Esophagus muscularis mucosa (tissue), 4 donors: ENCODE measurements around the gene ARHGEF12. TPM values are rescaled to one million over a fixed set of nuclear protein-coding genes. Genes with fewer than 3 reads are reported as not detected.
"Not testable (repeated sequence)": the region's sequence is repeated elsewhere in the genome, so short reads cannot be mapped to it uniquely, and the experiment has no call there.

Source experiments
- DNase-seq: peaks from one replicate; pipeline ENCODE4 v3.0.0-alpha.2; 2017; ENCODE audit errors: extremely low spot score
- H3K27ac ChIP-seq, 4 donors: fragments of 200-600 bp; sonication (generic); replicated peaks in 1 of 4; 1 replicate in 3 of 4; 2 replicates in 1 of 4; pipeline ENCODE4 v1.5.1; 2016 to 2019; ENCODE audit warnings: mild to moderate bottlenecking in 1 of 4
- H3K27me3 ChIP-seq, 4 donors: fragments of 200-600 bp; sonication (generic); one replicate each; pipeline versions ENCODE4 v1.5.1 to v1.6.0; 2016 to 2019
- H3K36me3 ChIP-seq, 4 donors: fragments of 200-600 bp; sonication (generic); one replicate each; pipeline ENCODE4 v1.5.1; 2016 to 2019
- H3K4me1 ChIP-seq, 4 donors: fragments of 200-600 bp; sonication (generic); one replicate each; pipeline ENCODE4 v1.5.1; 2016 to 2019
- H3K4me3 ChIP-seq, 4 donors: fragments of 200-600 bp; sonication (generic); 1 replicate in 2 of 4; 2 replicates in 2 of 4; pipeline ENCODE4 v1.5.1; 2016 to 2019; ENCODE audit warnings: mild to moderate bottlenecking in 4 of 4, moderate library complexity in 1 of 4
- H3K9me3 ChIP-seq, 4 donors: fragments of 200-600 bp; sonication (generic); 1 replicate in 3 of 4; 2 replicates in 1 of 4; pipeline ENCODE4 v1.5.1; 2016 to 2019
- EP300 ChIP-seq: sonication (generic); formaldehyde crosslinking; IDR thresholded peaks from one replicate; pipeline ENCODE4 v1.6.1; 2017; ENCODE audit warnings: antibody characterized with exemption
- POLR2A ChIP-seq: fragments of 450-650 bp; IDR thresholded peaks from one replicate; pipeline ENCODE4 v1.6.1; 2017; ENCODE audit warnings: antibody characterized with exemption, moderate library complexity, mild to moderate bottlenecking, low read depth
- POLR2AphosphoS5 ChIP-seq, 2 donors: sonication (generic); formaldehyde crosslinking; IDR thresholded peaks; one replicate each; pipeline ENCODE4 v1.6.1; 2017; ENCODE audit warnings: antibody characterized with exemption in 2 of 2
- WGBS: methylation state at CpG from one replicate; pipeline ENCODE4 v1.1.5; 2018; 5-methylcytosine and 5-hydroxymethylcytosine counted together
- intact Hi-C: fragments of 100-400 bp; cut with DNase I; formaldehyde crosslinking; loops from one replicate; pipeline ENCODE4 v1.15.1; 2023
- total RNA-seq, 4 donors: library from RNA; depleted of rRNA; stranded (reverse); fragments of >200 nt; gene quantifications; one replicate each; pipeline versions ENCODE4 v1.1.0 to v1.2.1, GENCODE V29; 2016
- TF ChIP-seq, protein P1 (sequence below), 3 experiments: fragments of 200-600 bp in 2 of 3; fragments of 450-650 bp in 1 of 3; sonication (generic) in 2 of 3; IDR thresholded peaks; one replicate each; pipeline ENCODE4 v1.5.1; 2017 to 2019; ENCODE audit warnings: antibody characterized with exemption in 3 of 3, mild to moderate bottlenecking in 2 of 3, moderate library complexity in 1 of 3

ARHGEF12 gene
- total RNA-seq, 4 donors from 2014 or later, result 89.1 to 118 (median 106) TPM

DNA sequence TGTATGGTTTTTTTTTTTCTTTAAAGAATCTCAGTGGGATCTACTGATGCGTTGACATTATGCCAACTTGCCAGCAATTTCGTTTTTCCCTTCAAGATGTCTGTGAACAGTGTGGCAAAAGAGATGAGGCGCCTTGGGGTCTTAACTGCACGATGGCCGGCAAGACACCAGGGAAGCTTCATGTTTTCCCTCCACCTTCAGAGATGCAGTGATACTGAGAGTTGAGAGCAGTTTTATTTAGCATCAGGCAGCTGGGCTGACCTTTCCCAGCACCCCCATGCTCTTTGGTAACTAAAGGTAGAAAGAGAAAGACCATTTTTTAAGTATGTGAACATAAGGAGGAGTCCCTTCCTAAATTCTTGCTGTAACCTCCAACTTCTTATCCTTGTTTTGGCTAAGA is 163.6 kb downstream of the ARHGEF12 start:
- WGBS, result 76% methylated on average over 5 of the region's 5 CpGs
- no peaks in the 10 kb centered on the region for H3K36me3 ChIP-seq
- TF ChIP-seq POLR2A, result no peak
- H3K4me3 ChIP-seq, result no peak overlapping the region
- DNase-seq, result no peak
- H3K27ac ChIP-seq, result no peak overlapping the region
- H3K9me3 ChIP-seq, result no peaks in the 10 kb centered on the region
- peaks cover 0 to 16% (median 13%) of the 10 kb centered on the region in 4 donors for H3K4me1 ChIP-seq
- intact Hi-C loops, result no loop called here
- H3K27me3 ChIP-seq, result peaks cover 0 to 5% (median 0%) of the 10 kb centered on the region in 4 donors

DNA sequence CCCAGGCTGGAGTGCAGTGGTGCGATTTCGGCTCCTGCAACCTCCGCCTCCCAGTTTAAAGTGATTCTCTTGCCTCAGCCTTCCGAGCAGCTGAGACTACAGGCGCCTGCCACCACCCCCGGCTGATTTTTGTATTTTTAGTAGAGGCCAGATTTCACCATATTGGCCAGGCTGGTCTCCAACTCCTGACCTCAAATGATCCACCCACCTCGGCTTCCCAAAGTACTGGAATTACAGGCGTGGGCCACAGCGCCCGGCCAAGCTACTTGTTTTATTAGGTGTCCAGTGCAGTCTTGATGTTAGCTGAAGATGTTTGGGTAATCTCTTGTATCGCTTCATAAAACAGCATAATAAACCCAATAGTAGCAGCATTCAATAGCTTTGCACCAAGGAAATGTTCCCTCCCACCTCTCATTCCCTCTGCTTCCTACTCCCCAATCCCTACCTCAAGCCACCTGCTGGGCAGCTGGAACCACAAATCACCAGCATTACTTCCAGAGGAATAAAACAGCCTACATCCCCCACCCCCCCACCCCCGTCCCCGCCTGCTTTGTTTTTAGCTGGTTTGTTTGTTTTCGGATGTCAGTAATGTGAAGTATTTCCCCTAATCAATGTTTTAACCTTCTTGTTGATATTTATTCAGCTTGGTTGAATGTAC is 164.3 kb downstream of the ARHGEF12 start:
- Histone ChIP-seq H3K36me3 (no peaks in the 10 kb centered on the region), H3K9me3 (no peaks in the 10 kb centered on the region), H3K27ac (no peak overlapping the region), H3K4me1 (peaks cover 0 to 16% (median 13%) of the 10 kb centered on the region in 4 donors), H3K27me3 (peaks cover 0 to 5% (median 0%) of the 10 kb centered on the region in 4 donors), H3K4me3 (no peak overlapping the region)
- TF ChIP-seq POLR2A (no peak), EP300 (no peak), POLR2AphosphoS5 (IDR thresholded peaks at IDR 0.05) (no peak)
- TF ChIP-seq, protein P1, sequence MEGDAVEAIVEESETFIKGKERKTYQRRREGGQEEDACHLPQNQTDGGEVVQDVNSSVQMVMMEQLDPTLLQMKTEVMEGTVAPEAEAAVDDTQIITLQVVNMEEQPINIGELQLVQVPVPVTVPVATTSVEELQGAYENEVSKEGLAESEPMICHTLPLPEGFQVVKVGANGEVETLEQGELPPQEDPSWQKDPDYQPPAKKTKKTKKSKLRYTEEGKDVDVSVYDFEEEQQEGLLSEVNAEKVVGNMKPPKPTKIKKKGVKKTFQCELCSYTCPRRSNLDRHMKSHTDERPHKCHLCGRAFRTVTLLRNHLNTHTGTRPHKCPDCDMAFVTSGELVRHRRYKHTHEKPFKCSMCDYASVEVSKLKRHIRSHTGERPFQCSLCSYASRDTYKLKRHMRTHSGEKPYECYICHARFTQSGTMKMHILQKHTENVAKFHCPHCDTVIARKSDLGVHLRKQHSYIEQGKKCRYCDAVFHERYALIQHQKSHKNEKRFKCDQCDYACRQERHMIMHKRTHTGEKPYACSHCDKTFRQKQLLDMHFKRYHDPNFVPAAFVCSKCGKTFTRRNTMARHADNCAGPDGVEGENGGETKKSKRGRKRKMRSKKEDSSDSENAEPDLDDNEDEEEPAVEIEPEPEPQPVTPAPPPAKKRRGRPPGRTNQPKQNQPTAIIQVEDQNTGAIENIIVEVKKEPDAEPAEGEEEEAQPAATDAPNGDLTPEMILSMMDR (IDR thresholded peaks at IDR 0.05), result no peak
- WGBS, result 67% methylated on average over 13 of the region's 14 CpGs
- intact Hi-C loops, result no loop called here
- no peak for DNase-seq

DNA sequence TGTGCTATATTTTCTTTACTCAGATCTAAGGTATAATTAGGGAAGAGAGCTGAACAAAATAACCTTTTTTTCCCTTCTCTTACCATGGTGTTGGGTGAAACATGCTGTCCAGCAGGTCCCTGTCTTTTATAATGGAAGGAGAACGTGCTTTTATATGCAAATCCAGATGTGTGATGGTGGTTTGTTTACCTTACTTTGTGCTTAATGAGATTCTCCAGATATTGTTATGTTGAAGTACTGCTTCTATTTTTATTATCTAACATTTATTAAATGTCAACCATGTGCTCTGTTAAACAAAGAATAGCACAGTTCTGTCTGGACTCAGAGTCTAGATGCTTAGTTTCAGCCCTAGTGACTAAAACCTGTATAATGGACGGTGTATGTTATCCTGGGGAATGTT is 165.2 kb downstream of the ARHGEF12 start:
- Histone ChIP-seq H3K36me3 (no peaks in the 10 kb centered on the region), H3K27me3 (peaks cover 0 to 8% (median 1%) of the 10 kb centered on the region in 4 donors), H3K4me1 (peaks cover 0 to 16% (median 13%) of the 10 kb centered on the region in 4 donors), H3K9me3 (no peaks in the 10 kb centered on the region), H3K4me3 (no peak overlapping the region), H3K27ac (no peak overlapping the region)
- intact Hi-C loops, result no loop called here
- no peak for TF ChIP-seq POLR2AphosphoS5 (IDR thresholded peaks at IDR 0.05)
- TF ChIP-seq, protein P1 (IDR thresholded peaks at IDR 0.05), result no peak
- 27% methylated on average over 2 of the region's 2 CpGs for WGBS
- DNase-seq, result no peak

DNA sequence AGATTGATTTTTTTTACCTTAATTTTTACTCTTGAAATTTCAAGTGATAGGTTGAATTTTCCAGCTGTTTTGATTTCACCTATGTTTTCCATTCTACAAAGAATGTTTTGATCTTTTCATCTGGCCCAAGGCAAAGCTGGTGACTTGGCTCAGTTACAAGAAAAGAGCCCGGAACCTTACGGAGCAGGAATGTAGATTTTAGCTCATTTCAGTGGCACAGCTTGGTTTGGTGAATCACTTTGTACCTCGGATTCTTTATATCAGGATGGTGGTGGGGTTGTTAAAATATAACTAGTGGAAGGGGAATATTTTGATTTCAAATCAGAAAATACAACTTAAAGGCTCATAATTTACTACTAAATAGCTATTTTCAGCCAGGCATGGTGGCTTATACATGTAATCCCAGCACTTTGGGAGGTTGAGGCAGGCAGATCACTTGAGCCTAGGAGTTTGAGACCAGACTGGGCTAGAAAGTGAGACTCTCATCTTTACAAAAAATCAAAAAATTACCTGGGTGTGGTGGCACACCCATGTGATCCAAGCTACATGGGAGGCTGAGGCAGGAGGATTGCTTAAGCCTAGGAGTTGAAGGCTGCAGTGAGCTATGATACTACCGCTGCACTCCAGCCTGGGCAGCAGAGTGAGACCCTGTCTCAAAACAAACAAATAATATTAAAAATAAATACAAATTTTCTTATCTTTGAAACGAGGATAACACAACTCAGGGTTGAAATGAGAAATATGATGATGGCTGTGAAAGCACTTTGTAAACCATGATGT is 166.0 kb downstream of the ARHGEF12 start:
- Histone ChIP-seq H3K36me3 (no peaks in the 10 kb centered on the region), H3K4me3 (no peak overlapping the region), H3K4me1 (peaks cover 0 to 16% (median 13%) of the 10 kb centered on the region in 4 donors), H3K9me3 (no peaks in the 10 kb centered on the region), H3K27me3 (peaks cover 0 to 13% (median 5%) of the 10 kb centered on the region in 4 donors), H3K27ac (no peak overlapping the region)
- DNase-seq, result no peak
- no peak for TF ChIP-seq EP300
- 60% methylated on average over 5 of the region's 5 CpGs for WGBS
- intact Hi-C loops, result no loop called here

DNA sequence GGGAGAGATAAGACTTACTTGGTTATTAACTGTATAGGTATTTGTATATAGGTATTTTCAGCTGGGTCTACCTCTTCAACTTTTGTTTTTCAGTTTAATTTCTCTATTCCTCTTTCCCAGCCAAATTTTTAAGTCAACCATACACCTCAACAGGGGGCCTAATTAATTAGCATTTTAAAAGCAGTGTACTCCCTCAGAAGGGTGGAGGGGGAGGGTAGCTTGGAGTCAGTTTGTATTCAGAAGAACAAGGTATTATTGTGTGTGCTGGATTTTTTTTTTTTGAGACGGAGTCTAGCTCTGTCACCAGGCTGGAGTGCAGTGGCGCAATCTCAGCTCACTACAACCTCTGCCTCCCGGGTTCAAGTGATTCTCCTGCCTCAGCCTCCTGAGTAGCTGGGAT is 167.3 kb downstream of the ARHGEF12 start:
- intact Hi-C loops, DNase-seq, H3K4me3 ChIP-seq, H3K27ac ChIP-seq, H3K9me3 ChIP-seq, H3K36me3 ChIP-seq: not testable (repeated sequence)
- H3K27me3 ChIP-seq, result peaks cover 0 to 26% (median 5%) of the 10 kb centered on the region in 4 donors
- H3K4me1 ChIP-seq, result peaks cover 0 to 16% (median 13%) of the 10 kb centered on the region in 4 donors
- 92% methylated on average over 3 of the region's 3 CpGs for WGBS

DNA sequence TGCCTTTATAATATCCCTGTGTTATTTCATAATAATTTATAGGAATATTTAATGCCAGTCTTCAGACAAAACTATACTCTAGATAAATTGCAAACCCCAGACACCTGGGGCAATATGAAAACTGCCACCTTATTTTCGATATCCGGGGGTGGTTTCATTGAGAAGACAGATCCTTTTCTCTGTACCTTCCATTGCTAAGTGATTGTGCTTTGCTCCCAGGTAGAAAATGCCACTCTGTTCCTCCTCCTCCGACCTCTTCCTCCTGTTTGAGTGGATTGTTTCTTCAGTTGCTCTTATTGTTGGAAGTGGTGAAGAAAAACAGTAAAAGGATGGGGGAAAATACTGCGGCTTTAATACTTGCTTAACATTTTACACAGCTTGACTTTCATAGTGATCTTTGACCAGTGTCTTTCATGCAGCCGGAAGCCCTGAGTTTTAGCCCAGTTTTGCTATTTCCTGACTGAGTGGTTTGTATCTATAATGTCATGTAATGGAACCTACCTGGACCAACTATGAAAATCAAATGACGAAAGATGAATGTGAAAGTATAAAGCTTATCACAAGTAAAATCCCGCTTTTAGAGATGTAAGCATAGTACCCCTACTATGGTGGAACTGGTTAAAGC is 169.7 kb downstream of the ARHGEF12 start:
- no peak overlapping the region for H3K27ac ChIP-seq
- H3K4me1 ChIP-seq, result peaks cover 0 to 18% (median 13%) of the 10 kb centered on the region in 4 donors
- no peak overlapping the region for H3K4me3 ChIP-seq
- intact Hi-C loops, result no loop called here
- no peaks in the 10 kb centered on the region for H3K36me3 ChIP-seq
- no peak for DNase-seq
- no peaks in the 10 kb centered on the region for H3K9me3 ChIP-seq
- H3K27me3 ChIP-seq, result peaks cover 0 to 50% (median 5%) of the 10 kb centered on the region in 4 donors
- 91% methylated on average over 7 of the region's 7 CpGs for WGBS
- no peak for TF ChIP-seq POLR2A
